Activated B cell treated with CpG ODN at 0.5 μM for 24 hours (primary cell): Measurements from ENCODE around the gene SIN3A. TPM values are rescaled to one million over a fixed set of nuclear protein-coding genes. Genes with fewer than 3 reads are reported as not detected.

Experiments
- ATAC-seq: fragments of 200-7000 bp; cut with Tn5 transposase; one replicate; pipeline ENCODE4 v1.10.0; 2021; ENCODE audit warnings: low read depth, mild to moderate bottlenecking, moderate library complexity
- CTCF ChIA-PET: fragments of 350-600 bp; sonication (Branson Sonifier 250); formaldehyde crosslinking; loops from one replicate; lab custom pipeline; 2021; ENCODE audit warnings: antibody characterized with exemption; lab: Charles Lee
- POLR2A ChIA-PET: fragments of 350-600 bp; sonication (Branson Sonifier 250); formaldehyde crosslinking; loops from one replicate; lab custom pipeline; 2021; ENCODE audit warnings: antibody characterized with exemption; lab: Charles Lee
- DNase-seq: peaks from one replicate; pipeline ENCODE4 v3.0.0; 2022
- H3K27ac Mint-ChIP-seq: one replicate; pipeline ENCODE4 v1.8.0; 2020; ENCODE audit warnings: mixed read lengths
- H3K27me3 Mint-ChIP-seq: one replicate; pipeline ENCODE4 v1.8.0; 2021; ENCODE audit warnings: mixed read lengths
- H3K36me3 Mint-ChIP-seq: one replicate; pipeline ENCODE4 v1.8.0; 2021; ENCODE audit warnings: low read depth, mixed read lengths
- H3K4me1 Mint-ChIP-seq: one replicate; pipeline ENCODE4 v1.8.0; 2021; ENCODE audit warnings: mixed read lengths
- H3K4me3 Mint-ChIP-seq: one replicate; pipeline ENCODE4 v1.8.0; 2020; ENCODE audit warnings: mild to moderate bottlenecking, mixed read lengths
- H3K9me3 Mint-ChIP-seq: one replicate; pipeline ENCODE4 v1.8.0; 2020; ENCODE audit warnings: mixed read lengths
- CTCF ChIP-seq: fragments of 200-600 bp; IDR thresholded peaks from one replicate; pipeline ENCODE4 v1.8.0; 2022; ENCODE audit warnings: antibody characterized with exemption, mild to moderate bottlenecking
- intact Hi-C: fragments of 100-400 bp; cut with micrococcal nuclease; formaldehyde crosslinking; loops from one replicate; pipeline ENCODE4 v1.15.1; 2024
- total RNA-seq: library from RNA; stranded (reverse); gene quantifications from 2 replicates; pipeline ENCODE4 v1.2.3, GENCODE V29; 2022

The SIN3A gene
- total RNA-seq, 1 donor from 2014 or later: 122 TPM

- ATAC-seq: no peak
These were observed 5.2 kb upstream of the SIN3A start for GRCh38 chr15:75456710-75457109.

GRCh38 chr15:75455982-75456531 lies 4.6 kb upstream of the SIN3A start:
- Mint-ChIP-seq H3K36me3 (peaks cover 8% of the 10 kb centered on the region), H3K27me3 (no peaks in the 10 kb centered on the region), H3K27ac (peak overlapping the region; percentile 92), H3K9me3 (no peaks in the 10 kb centered on the region), H3K4me3 (peak overlapping the region; percentile 92), H3K4me1 (peaks cover 25% of the 10 kb centered on the region)
- no peak for TF ChIP-seq CTCF
- intact Hi-C loops: loop anchor here (1.0 to 10.0 kb wide), 6 partner anchors 123 to 1821 kb away; partner anchors contain the start of genes IMP3, NPTN, PML and PTPN9
- ChIA-PET CTCF (interaction anchor here (1.1 to 3.0 kb wide), 2 partner anchors 53 to 89 kb away, joined by 4 to 13 read pairs; partner anchors contain the start of gene MAN2C1), POLR2A (interaction anchor here (0.6 to 6.8 kb wide), 17 partner anchors 9 to 915 kb away, joined by 3 to 115 read pairs (median 5); partner anchors contain the start of genes ARID3B, IMP3, MAN2C1 and NEIL1)
- no peak for ATAC-seq
- DNase-seq: no peak

More at GRCh38 chr15:75456710-75457109, 5.2 kb upstream of the SIN3A start:
- Mint-ChIP-seq H3K9me3 (no peaks in the 10 kb centered on the region), H3K27me3 (no peaks in the 10 kb centered on the region), H3K4me1 (peaks cover 25% of the 10 kb centered on the region), H3K27ac (peak overlapping the region; percentile 92), H3K4me3 (peak overlapping the region; percentile 92), H3K36me3 (peaks cover 7% of the 10 kb centered on the region)
- intact Hi-C loops: loop anchor here (1.0 to 10.0 kb wide), 2 partner anchors 184 to 1822 kb away; partner anchors contain the start of genes IMP3 and NPTN
- ChIA-PET POLR2A (interaction anchor here (1.0 to 6.8 kb wide), 5 partner anchors 15 to 466 kb away, joined by 3 to 115 read pairs (median 31); partner anchors contain the start of genes IMP3, PTPN9 and SNUPN), CTCF (no interaction called here)
- no peak for TF ChIP-seq CTCF
- DNase-seq: no peak

- POLR2A ChIA-PET: interaction anchor here (0.6 to 6.8 kb wide), 16 partner anchors 9 to 915 kb away, joined by 3 to 115 read pairs (median 6); partner anchors contain the start of genes ARID3B, IMP3, MAN2C1 and NEIL1
- H3K36me3 Mint-ChIP-seq: peaks cover 9% of the 10 kb centered on the region
- no peaks in the 10 kb centered on the region for H3K27me3 Mint-ChIP-seq
- TF ChIP-seq CTCF: no peak
- CTCF ChIA-PET: interaction anchor here (1.0 to 3.0 kb wide), 3 partner anchors 54 to 192 kb away, joined by 3 to 13 read pairs (median 4); partner anchors contain the start of gene MAN2C1
- DNase-seq (peak; percentile 83), ATAC-seq (peak; percentile 7)
- intact Hi-C loops: loop anchor here (1.0 to 10.0 kb wide), 5 partner anchors 124 to 1821 kb away; partner anchors contain the start of genes NPTN, PML, PTPN9 and UBL7
- peak overlapping the region; percentile 92 for H3K27ac Mint-ChIP-seq
- peak overlapping the region; percentile 92 for H3K4me3 Mint-ChIP-seq
- no peaks in the 10 kb centered on the region for H3K9me3 Mint-ChIP-seq
- H3K4me1 Mint-ChIP-seq: peaks cover 26% of the 10 kb centered on the region
These were observed 4.0 kb upstream of the SIN3A start for GRCh38 chr15:75455424-75455981.

GRCh38 chr15:75454471-75455378 lies 3.2 kb upstream of the SIN3A start:
- H3K4me3 Mint-ChIP-seq: peak overlapping the region; percentile 92
- peaks cover 12% of the 10 kb centered on the region for H3K36me3 Mint-ChIP-seq
- ChIA-PET CTCF (interaction anchor here (1.0 to 3.0 kb wide), 6 partner anchors 9 to 1073 kb away, joined by 3 to 13 read pairs (median 4); partner anchors contain the start of genes MAN2C1 and PTPN9), POLR2A (interaction anchor here (0.6 to 6.8 kb wide), 23 partner anchors 9 to 914 kb away, joined by 3 to 115 read pairs (median 4); partner anchors contain the start of genes ARID3B, CLK3, COMMD4 and FAM219B)
- H3K9me3 Mint-ChIP-seq: no peaks in the 10 kb centered on the region
- DNase-seq (peak; percentile 75), ATAC-seq (no peak)
- no peak for TF ChIP-seq CTCF
- intact Hi-C loops: loop anchor here (1.0 to 10.0 kb wide), 11 partner anchors 86 to 1820 kb away; partner anchors contain the start of genes C15orf39, MAN2C1, NEIL1 and NPTN
- H3K4me1 Mint-ChIP-seq: peaks cover 34% of the 10 kb centered on the region
- H3K27ac Mint-ChIP-seq: peak overlapping the region; percentile 92
- no peaks in the 10 kb centered on the region for H3K27me3 Mint-ChIP-seq
